H1 (cell line): Measurements from ENCODE around the gene SORBS1. TPM values are rescaled to one million over a fixed set of nuclear protein-coding genes. Genes with fewer than 3 reads are reported as not detected.

ENCODE experiments used
- CTCF ChIA-PET: fragments of 300-600 bp; sonication (Branson Sonifier 250); formaldehyde crosslinking; loops from one replicate; lab custom pipeline; 2021; ENCODE audit not compliant: partially characterized antibody; lab: Charles Lee
- POLR2A ChIA-PET: fragments of 300-600 bp; sonication (Branson Sonifier 250); formaldehyde crosslinking; loops from one replicate; lab custom pipeline; 2021; ENCODE audit warnings: inconsistent platforms; ENCODE audit not compliant: partially characterized antibody; lab: Charles Lee
- DNase-seq, 2 experiments: peaks; one replicate each; pipeline versions ENCODE4 v3.0.0 to v3.0.0-alpha.2; 2010 to 2022; ENCODE audit warnings: low spot score in 2 of 2, low read depth in 1 of 2, mixed read lengths in 1 of 2
- FAIRE-seq: peaks from 2 replicates; lab custom pipeline; 2011; peaks lifted over from hg19 to GRCh38; lab: Jason Lieb, UNC
- H2AFZ ChIP-seq: 2 replicates; pipeline ENCODE4 v1.8.1; 2012; ENCODE audit warnings: low read length, inconsistent platforms
- H2AK5ac ChIP-seq: 2 replicates; pipeline ENCODE4 v1.6.1; 2013; ENCODE audit warnings: low read depth, low read length
- H2BK120ac ChIP-seq: replicated peaks from 2 replicates; pipeline ENCODE3; 2013; ENCODE audit warnings: low read depth, low read length, inconsistent platforms
- H2BK12ac ChIP-seq: 2 replicates; pipeline ENCODE4 v1.6.1; 2013; ENCODE audit warnings: low read depth, low read length
- H2BK15ac ChIP-seq: 2 replicates; pipeline ENCODE4 v1.6.1; 2013; ENCODE audit warnings: low read length
- H2BK20ac ChIP-seq: 2 replicates; pipeline ENCODE4 v1.6.1; 2013; ENCODE audit warnings: low read length
- H2BK5ac ChIP-seq: 2 replicates; pipeline ENCODE4 v1.6.1; 2013; ENCODE audit warnings: low read depth, low read length
- H3K14ac ChIP-seq: 2 replicates; pipeline ENCODE4 v1.6.1; 2013; ENCODE audit warnings: inconsistent platforms; ENCODE audit not compliant: insufficient read length
- H3K18ac ChIP-seq: 2 replicates; pipeline ENCODE4 v1.6.1; 2013; ENCODE audit warnings: low read length; ENCODE audit errors: extremely low read depth
- H3K23ac ChIP-seq: 2 replicates; pipeline ENCODE4 v1.6.1; 2013; ENCODE audit warnings: inconsistent platforms; ENCODE audit not compliant: insufficient read length
- H3K23me2 ChIP-seq: 2 replicates; pipeline ENCODE4 v1.6.1; 2013; ENCODE audit warnings: low read depth, low read length
- H3K27ac ChIP-seq: 2 replicates; pipeline ENCODE4 v1.6.1; 2011; ENCODE audit warnings: low read depth, low read length, inconsistent platforms
- H3K27me3 ChIP-seq, 4 experiments: replicated peaks in 1 of 4; 1 replicate in 1 of 4; 2 replicates in 3 of 4; pipeline versions ENCODE4 v1.6.1 to v1.8.1; 2011 to 2013; ENCODE audit warnings: low read length in 3 of 4, mild to moderate bottlenecking in 3 of 4, inconsistent platforms in 2 of 4, mixed read lengths in 2 of 4, moderate library complexity in 1 of 4; ENCODE audit not compliant: control insufficient read depth in 3 of 4, insufficient read depth in 3 of 4; ENCODE audit errors: extremely low read depth in 1 of 4
- H3K36me3 ChIP-seq, 4 experiments: 2 replicates each; pipeline versions ENCODE4 v1.6.1 to v1.8.1; 2011 to 2013; ENCODE audit warnings: mild to moderate bottlenecking in 4 of 4, low read length in 3 of 4, moderate library complexity in 2 of 4, control low read depth in 1 of 4, inconsistent platforms in 1 of 4; ENCODE audit not compliant: insufficient read depth in 4 of 4, control insufficient read depth in 2 of 4
- H3K4ac ChIP-seq: replicated peaks from 2 replicates; pipeline ENCODE3; 2013; ENCODE audit warnings: low read length, low read depth, mixed read lengths, inconsistent platforms; ENCODE audit not compliant: insufficient read length
- H3K4me1 ChIP-seq, 4 experiments: replicated peaks in 1 of 4; 1 replicate in 1 of 4; 2 replicates in 3 of 4; pipeline versions ENCODE4 v1.6.1 to v1.8.1; 2011 to 2013; ENCODE audit warnings: low read length in 3 of 4, inconsistent platforms in 2 of 4, mixed read lengths in 1 of 4; ENCODE audit not compliant: insufficient read depth in 4 of 4, control insufficient read depth in 3 of 4
- H3K4me2 ChIP-seq, 2 experiments: 2 replicates each; pipeline versions ENCODE4 v1.6.1 to v1.8.1; 2011 to 2013; ENCODE audit warnings: low read depth in 2 of 2, low read length in 2 of 2, control low read depth in 1 of 2, inconsistent platforms in 1 of 2, mild to moderate bottlenecking in 1 of 2; ENCODE audit not compliant: insufficient read depth in 1 of 2
- H3K4me3 ChIP-seq, 4 experiments: fragments of 200-600, 300-600 bp in 1 of 4; sonication (generic), shearing (Covaris generic), sonication (Bioruptor Twin) in 1 of 4; 2 replicates each; pipeline versions ENCODE4 v1.5.1 to v1.8.1; 2011 to 2016; ENCODE audit warnings: low read length in 4 of 4, low read depth in 3 of 4, control low read depth in 2 of 4, inconsistent platforms in 2 of 4, mild to moderate bottlenecking in 2 of 4, mixed read lengths in 1 of 4, moderate library complexity in 1 of 4; ENCODE audit not compliant: insufficient read depth in 2 of 4; ENCODE audit errors: extremely low read depth in 1 of 4
- H3K56ac ChIP-seq: replicated peaks from 2 replicates; pipeline ENCODE3; 2013; ENCODE audit warnings: low read depth, mild to moderate bottlenecking, mixed read lengths, low read length, inconsistent platforms; ENCODE audit not compliant: insufficient read length
- H3K79me1 ChIP-seq: 2 replicates; pipeline ENCODE4 v1.6.1; 2013; ENCODE audit warnings: low read depth, low read length, control low read depth
- H3K79me2 ChIP-seq, 2 experiments: 2 replicates each; pipeline versions ENCODE4 v1.6.1 to v1.8.1; 2012 to 2013; ENCODE audit warnings: low read length in 2 of 2, mild to moderate bottlenecking in 2 of 2, inconsistent platforms in 1 of 2; ENCODE audit not compliant: insufficient read depth in 2 of 2, control insufficient read depth in 1 of 2
- H3K9ac ChIP-seq, 4 experiments: replicated peaks in 1 of 4; 1 replicate in 1 of 4; 2 replicates in 3 of 4; pipeline versions ENCODE4 v1.6.1 to v1.8.1; 2011 to 2013; ENCODE audit warnings: low read depth in 3 of 4, low read length in 3 of 4, control low read depth in 2 of 4, mild to moderate bottlenecking in 2 of 4, moderate library complexity in 2 of 4, inconsistent platforms in 1 of 4; ENCODE audit errors: extremely low read depth in 1 of 4
- H3K9me3 ChIP-seq, 2 experiments: 2 replicates each; pipeline versions ENCODE4 v1.6.1 to v1.8.1; 2012 to 2013; ENCODE audit warnings: mild to moderate bottlenecking in 2 of 2, moderate library complexity in 2 of 2, control low read depth in 1 of 2, inconsistent platforms in 1 of 2, low read depth in 1 of 2, low read length in 1 of 2, mixed read lengths in 1 of 2; ENCODE audit not compliant: insufficient read depth in 2 of 2
- H4K20me1 ChIP-seq, 2 experiments: replicated peaks in 1 of 2; 2 replicates each; pipeline versions ENCODE3 to v1.8.1; 2011 to 2013; ENCODE audit warnings: inconsistent platforms in 2 of 2, low read length in 2 of 2, mild to moderate bottlenecking in 1 of 2; ENCODE audit not compliant: insufficient read depth in 2 of 2, control insufficient read depth in 1 of 2
- H4K5ac ChIP-seq: 2 replicates; pipeline ENCODE4 v1.6.1; 2013; ENCODE audit warnings: low read length, low read depth, mixed read lengths, inconsistent platforms; ENCODE audit not compliant: insufficient read length
- H4K8ac ChIP-seq: 2 replicates; pipeline ENCODE4 v1.8.0; 2013; ENCODE audit warnings: mild to moderate bottlenecking, moderate library complexity, low read length, inconsistent platforms; ENCODE audit not compliant: insufficient read depth; ENCODE audit errors: extremely low read depth
- H4K91ac ChIP-seq: replicated peaks from 2 replicates; pipeline ENCODE3; 2013; ENCODE audit warnings: low read length, mixed read lengths, inconsistent platforms; ENCODE audit not compliant: insufficient read length
- ASH2L ChIP-seq: fragments of 200-600, 300-600 bp; sonication (generic); IDR thresholded peaks from one replicate; pipeline ENCODE4 v1.7.1; 2017; ENCODE audit warnings: low read length
- BACH1 ChIP-seq: IDR thresholded peaks from 2 replicates; pipeline ENCODE4 v1.6.1; 2012; ENCODE audit warnings: low read length, improper control_type of control experiment
- BCL11A ChIP-seq, 2 experiments: IDR thresholded peaks; one replicate each; pipeline ENCODE4 v1.6.1; 2011; ENCODE audit warnings: low read depth in 2 of 2, low read length in 2 of 2, mild to moderate bottlenecking in 2 of 2
- EGR1 ChIP-seq: IDR thresholded peaks from 2 replicates; pipeline ENCODE4 v1.6.1; 2011; ENCODE audit warnings: low read depth, low read length, borderline replicate concordance
- PHF8 ChIP-seq: fragments of 200-600 bp; sonication (generic); conservative IDR thresholded peaks from 2 replicates; pipeline ENCODE4 v1.7.1; 2012; ENCODE audit warnings: low read depth, mild to moderate bottlenecking, inconsistent platforms, low read length, moderate library complexity
- POU5F1 ChIP-seq: IDR thresholded peaks from 2 replicates; pipeline ENCODE4 v1.6.1; 2011; ENCODE audit warnings: low read depth, mild to moderate bottlenecking, low read length, moderate library complexity
- RFX5 ChIP-seq: IDR thresholded peaks from 2 replicates; pipeline ENCODE4 v1.6.1; 2011; ENCODE audit warnings: low read depth, low read length, improper control_type of control experiment, borderline replicate concordance
- RXRA ChIP-seq: IDR thresholded peaks from 2 replicates; pipeline ENCODE4 v1.6.1; 2011; ENCODE audit warnings: low read depth, mild to moderate bottlenecking, low read length, moderate library complexity; ENCODE audit not compliant: insufficient read depth
- SAP30 ChIP-seq: fragments of 300-600 bp; sonication (generic); IDR thresholded peaks from 2 replicates; pipeline ENCODE4 v1.7.1; 2012; ENCODE audit warnings: low read length, moderate library complexity, mild to moderate bottlenecking, inconsistent platforms; ENCODE audit not compliant: insufficient read depth, insufficient replicate concordance
- TAF1 ChIP-seq: IDR thresholded peaks from 2 replicates; pipeline ENCODE4 v1.6.1; 2011; ENCODE audit warnings: mild to moderate bottlenecking, low read depth, low read length
- TBP ChIP-seq: IDR thresholded peaks from 2 replicates; pipeline ENCODE4 v1.6.1; 2011; ENCODE audit warnings: low read depth, low read length, improper control_type of control experiment
- ZNF274 ChIP-seq: IDR thresholded peaks from 2 replicates; pipeline ENCODE4 v1.7.0; 2012; ENCODE audit warnings: low read length, borderline replicate concordance; ENCODE audit errors: extremely low read depth
- WGBS, 2 experiments: shearing (Covaris generic) in 1 of 2; methylation state at CpG; one replicate each; pipeline versions ENCODE4 v1.1.6 to v1.1.7; 2013 to 2015; ENCODE audit warnings: low lambda C conversion rate in 2 of 2, mixed read lengths in 2 of 2, inconsistent platforms in 1 of 2, low coverage in 1 of 2, missing lambda C conversion rate in 1 of 2; ENCODE audit not compliant: insufficient replicate concordance in 2 of 2, insufficient coverage in 1 of 2, insufficient read length in 1 of 2; ENCODE audit errors: extremely low coverage in 1 of 2, missing lambda C conversion rate in 1 of 2; 5-methylcytosine and 5-hydroxymethylcytosine counted together
- polyA plus RNA-seq, 7 experiments: library from polyadenylated mRNA; depleted of rRNA in 3 of 7; stranded (reverse) in 5 of 7; unstranded in 2 of 7; fragments of >200 nt in 5 of 7; fragments of 200-250 nt in 2 of 7; gene quantifications; 1 replicate in 5 of 7; 2 replicates in 1 of 7; 4 replicates in 1 of 7; pipeline versions ENCODE4 v1.2.1 to v1.2.3, GENCODE V29; 2011 to 2013; ENCODE audit warnings: missing spikeins in 2 of 7, mixed read lengths in 2 of 7
- total RNA-seq: library from RNA; stranded (reverse); fragmentation: NEBNext Ultra II Directional; extraction: Animal tissue kit (Norgen Biotek cat#: 25700); gene quantifications from 2 replicates; pipeline ENCODE4 v1.2.1, GENCODE V29; 2021
- TF ChIP-seq, protein P1 (sequence below): IDR thresholded peaks from 2 replicates; pipeline ENCODE4 v1.6.1; 2012; ENCODE audit warnings: inconsistent platforms

The SORBS1 gene
- total and polyA plus RNA-seq, 2 of the 8 experiments (the other 6 are each of a cell fraction or from before 2014, with no cell fraction given) = 16.0 to 35.0 TPM

GRCh38 chr10:95539560-95540284, 21.4 kb downstream of the SORBS1 start:
- Histone ChIP-seq H4K5ac (no peak overlapping the region), H3K79me2 (peaks cover 6 to 76% of the 10 kb centered on the region in 2 experiments), H3K36me3 (no peaks in the 10 kb centered on the region), H2AK5ac (no peak overlapping the region), H3K9me3 (no peaks in the 10 kb centered on the region), H2AFZ (no peak overlapping the region), H3K23me2 (no peaks in the 10 kb centered on the region), H3K14ac (no peak overlapping the region), H2BK15ac (no peak overlapping the region), H3K4ac (no peak overlapping the region), H3K9ac (no peak overlapping the region; a peak in 1 of 7 replicates), H4K8ac (no peak overlapping the region), H3K4me3 (no peak overlapping the region), H3K18ac (no peak overlapping the region), H3K4me1 (peaks cover 2 to 19% (median 12%) of the 10 kb centered on the region in 4 experiments), H2BK120ac (no peak overlapping the region), H3K23ac (no peak overlapping the region), H2BK5ac (no peak overlapping the region), H2BK20ac (no peak overlapping the region), H3K27me3 (peaks cover 0 to 10% (median 3%) of the 10 kb centered on the region in 4 experiments; a peak in 4 of 7 replicates), H4K91ac (no peak overlapping the region), H3K4me2 (no peak overlapping the region; a peak in 1 of 4 replicates), H2BK12ac (no peak overlapping the region), H3K56ac (no peak overlapping the region), H4K20me1 (peaks cover 13 to 23% of the 10 kb centered on the region in 2 experiments), H3K79me1 (peaks cover 17% of the 10 kb centered on the region), H3K27ac (no peak overlapping the region)
- POLR2A ChIA-PET = interaction anchor here (1.7 kb wide), 1 partner anchor 11 kb away, joined by 5 read pairs; no protein-coding TSS in a partner anchor
- DNase-seq = no peak
- 76% methylated on average over 7 of the region's 7 CpGs; no CpG with 5 or more reads in 1 of the 2 experiments for WGBS, 2 experiments
- no peak for FAIRE-seq
- CTCF ChIA-PET = interaction anchor here (0.8 to 1.7 kb wide), 3 partner anchors 9 to 165 kb away, joined by 3 to 6 read pairs (median 3); partner anchors contain the start of gene SORBS1
- TF ChIP-seq, protein P1, sequence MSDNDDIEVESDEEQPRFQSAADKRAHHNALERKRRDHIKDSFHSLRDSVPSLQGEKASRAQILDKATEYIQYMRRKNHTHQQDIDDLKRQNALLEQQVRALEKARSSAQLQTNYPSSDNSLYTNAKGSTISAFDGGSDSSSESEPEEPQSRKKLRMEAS = no peak
- TF ChIP-seq ZNF274 = no peak
- TF ChIP-seq BACH1 = no peak
- no peak for TF ChIP-seq ASH2L
- TF ChIP-seq TBP = no peak
- no peak for TF ChIP-seq TAF1
- TF ChIP-seq PHF8 = no peak
- no peak for TF ChIP-seq SAP30
- TF ChIP-seq POU5F1 = no peak
- no peak for TF ChIP-seq BCL11A (IDR thresholded peaks at IDR 0.05; ENCODE audit: low read depth in 2 of 2, low read length in 2 of 2)
- TF ChIP-seq RXRA = no peak
- TF ChIP-seq EGR1 = no peak
- TF ChIP-seq RFX5 = no peak
